ENCODE results near the gene OR6J1. TPM values are rescaled to one million over a fixed set of nuclear protein-coding genes. Genes with fewer than 3 reads are reported as not detected.

OR6J1 gene
- total RNA-seq, 1 experiment from 2014 or later, result not detected

Other genes with a start within 250 kb of the OR6J1 start
- gene DAD1, start 55.1 kb downstream of the OR6J1 start, total RNA-seq (2014; rRNA removed; shearing (Covaris generic)), result 353 and 470 TPM in 2 replicates
- 11.7 and 12.8 TPM in 2 replicates for gene ABHD4, start 46.1 kb downstream of the OR6J1 start, total RNA-seq (2014; rRNA removed; shearing (Covaris generic))
- gene OXA1L, start 122.3 kb upstream of the OR6J1 start, total RNA-seq (2014; rRNA removed; shearing (Covaris generic)), result 89.7 and 96.9 TPM in 2 replicates
- 0.51 and 1.8 TPM in 2 replicates for gene SLC7A7, start 171.1 kb upstream of the OR6J1 start, total RNA-seq (2014; rRNA removed; shearing (Covaris generic))
- 174 and 223 TPM in 2 replicates for gene MRPL52, start 185.5 kb upstream of the OR6J1 start, total RNA-seq (2014; rRNA removed; shearing (Covaris generic))
- gene MMP14, start 192.2 kb upstream of the OR6J1 start, total RNA-seq (2014; rRNA removed; shearing (Covaris generic)), result 158 and 176 TPM in 2 replicates
- 17.3 and 21.1 TPM in 2 replicates for gene LRP10, start 227.4 kb upstream of the OR6J1 start, total RNA-seq (2014; rRNA removed; shearing (Covaris generic))
- gene REM2, start 238.9 kb upstream of the OR6J1 start, total RNA-seq (2014; rRNA removed; shearing (Covaris generic)), result 0.74 TPM in 1 of 2 replicates, not detected in the other

Data from Daoy (cell line).